ENCODE data around the gene KLK1. TPM values are rescaled to one million over a fixed set of nuclear protein-coding genes. Genes with fewer than 3 reads are reported as not detected.
"Not testable (repeated sequence)": the region's sequence is repeated elsewhere in the genome, so short reads cannot be mapped to it uniquely, and the experiment has no call there.

Gene KLK1
- total RNA-seq, 1 experiment from 2014 or later, result not detected

DNA sequence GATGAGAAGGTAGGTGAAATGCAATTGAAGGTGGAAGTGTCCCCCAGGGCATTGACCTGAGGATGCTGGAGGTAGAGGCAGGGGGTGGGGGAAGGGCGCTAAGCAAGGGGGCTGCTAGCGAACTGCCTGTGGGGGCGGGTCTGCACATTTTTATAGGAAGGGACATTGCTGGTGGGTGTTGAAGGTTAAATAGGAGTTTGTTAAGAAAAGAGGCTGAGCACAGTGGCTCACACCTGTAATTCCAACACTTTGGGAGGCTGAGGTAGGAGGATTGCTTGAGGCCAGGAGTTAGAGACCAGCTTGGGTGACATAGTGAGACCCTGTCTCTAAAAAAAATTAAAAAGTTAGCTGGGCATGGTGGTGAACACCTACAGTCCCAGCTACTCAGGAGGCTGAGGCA, 38.9 kb downstream of the KLK1 start:
- Histone ChIP-seq H2AFZ (no peak overlapping the region), H3K9me2 (ENCODE audit: insufficient read depth) (no peaks in the 10 kb centered on the region), H3K79me2 (ENCODE audit: low read depth) (no peaks in the 10 kb centered on the region), H3K27ac (no peak overlapping the region), H3K36me3 (ENCODE audit: low read depth) (no peaks in the 10 kb centered on the region), H3K4me2 (no peak overlapping the region), H3K4me1 (replicated peaks; ENCODE audit: insufficient read depth) (no peaks in the 10 kb centered on the region), H3K9me3 (ENCODE audit: insufficient read depth, low read depth) (no peaks in the 10 kb centered on the region), H3K4me3 (no peak overlapping the region), H3K27me3 (ENCODE audit: insufficient read depth, low read depth) (peaks cover 43% of the 10 kb centered on the region), H4K20me1 (ENCODE audit: insufficient read depth) (no peaks in the 10 kb centered on the region; the same call in 1 of the 2 replicates), H3F3A (ENCODE audit: insufficient read depth, low read depth) (no peaks in the 10 kb centered on the region; the same call in 1 of the 2 replicates)
- ChIA-PET CTCF (no interaction called here), POLR2A (ENCODE audit: unreplicated experiment) (no interaction called here)
- TF ChIP-seq CTCF (conservative IDR thresholded peaks at IDR 0.05), result no peak
- TF ChIP-seq EZH2 (IDR thresholded peaks at IDR 0.05; ENCODE audit: low read depth), result no peak
- no peak for DNase-seq
- intact Hi-C loops (cut with micrococcal nuclease; ENCODE audit: unreplicated experiment), result loop anchor here (5.0 kb wide), 2 partner anchors 247 to 313 kb away; no protein-coding TSS in a partner anchor
- no TSS peak for BruUV-seq (replicated peaks)

GRCh38 chr19:50783848-50784152, 39.8 kb downstream of the KLK1 start:
- H3K79me2 ChIP-seq (ENCODE audit: low read depth); H3K4me3 ChIP-seq; H4K20me1 ChIP-seq (ENCODE audit: insufficient read depth); BruUV-seq (replicated peaks); H3K9me3 ChIP-seq (ENCODE audit: insufficient read depth, low read depth); H3K4me2 ChIP-seq; H3K4me1 ChIP-seq (replicated peaks; ENCODE audit: insufficient read depth); DNase-seq; POLR2A ChIA-PET (ENCODE audit: unreplicated experiment); H3K9me2 ChIP-seq (ENCODE audit: insufficient read depth); H3K36me3 ChIP-seq (ENCODE audit: low read depth); H2AFZ ChIP-seq; H3F3A ChIP-seq (ENCODE audit: insufficient read depth, low read depth); H3K27ac ChIP-seq: not testable (repeated sequence)
- H3K27me3 ChIP-seq (ENCODE audit: insufficient read depth, low read depth), result peaks cover 52% of the 10 kb centered on the region
- CTCF ChIA-PET, result interaction anchor here (0.5 to 0.7 kb wide), 3 partner anchors 149 to 323 kb away, joined by 3 to 21 read pairs (median 18); no protein-coding TSS in a partner anchor
- intact Hi-C loops (cut with micrococcal nuclease; ENCODE audit: unreplicated experiment), result loop anchor here (1.0 to 5.0 kb wide), 5 partner anchors 78 to 427 kb away; no protein-coding TSS in a partner anchor
- peak; percentile 33; the same call in 1 of the 2 replicates for TF ChIP-seq CTCF (conservative IDR thresholded peaks at IDR 0.05)

DNA sequence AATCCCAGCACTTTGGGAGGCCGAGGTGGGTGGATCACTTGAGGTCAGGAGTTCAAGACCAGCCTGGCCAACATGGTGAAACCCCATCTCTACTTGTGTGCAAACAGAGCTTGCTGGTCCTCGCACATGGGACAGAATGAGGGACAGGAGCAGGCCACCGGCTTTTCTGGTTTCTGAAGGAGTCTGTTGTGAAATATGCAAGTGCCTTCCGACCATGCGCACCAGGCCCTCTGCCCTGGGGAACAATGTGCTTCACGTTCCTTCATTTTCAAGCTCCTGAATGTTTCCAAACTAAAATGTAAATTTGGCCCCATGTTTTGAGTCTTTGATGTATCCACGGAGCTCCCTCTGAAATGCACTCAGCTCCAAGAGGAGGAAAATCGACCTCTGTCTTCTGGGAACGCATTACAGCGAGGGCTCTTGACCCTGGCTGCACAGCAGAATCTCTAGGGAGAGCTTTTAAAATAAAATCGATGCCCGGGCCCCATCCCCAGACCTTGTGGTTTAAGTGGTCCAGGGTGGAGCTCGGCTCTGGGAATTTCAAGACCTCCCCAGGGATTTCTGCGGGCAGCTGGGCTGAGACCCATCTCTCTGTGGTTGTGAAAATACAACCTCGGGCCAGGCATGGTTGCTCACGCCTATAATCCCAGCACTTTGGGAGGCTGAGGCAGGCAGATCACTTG, 42.7 kb downstream of the KLK1 start:
- Histone ChIP-seq H3K9me3 (ENCODE audit: insufficient read depth, low read depth) (no peaks in the 10 kb centered on the region), H3K4me3 (no peak overlapping the region), H3K36me3 (ENCODE audit: low read depth) (no peaks in the 10 kb centered on the region), H3K4me1 (replicated peaks; ENCODE audit: insufficient read depth) (no peaks in the 10 kb centered on the region), H3K4me2 (no peak overlapping the region), H3K9me2 (ENCODE audit: insufficient read depth) (no peaks in the 10 kb centered on the region), H4K20me1 (ENCODE audit: insufficient read depth) (no peaks in the 10 kb centered on the region), H3K27me3 (ENCODE audit: insufficient read depth, low read depth) (peaks cover 70% of the 10 kb centered on the region), H3K79me2 (ENCODE audit: low read depth) (no peaks in the 10 kb centered on the region), H2AFZ (no peak overlapping the region), H3F3A (ENCODE audit: insufficient read depth, low read depth) (no peaks in the 10 kb centered on the region; the same call in 1 of the 2 replicates), H3K27ac (no peak overlapping the region)
- TF ChIP-seq CTCF (conservative IDR thresholded peaks at IDR 0.05) (no peak), EZH2 (IDR thresholded peaks at IDR 0.05; ENCODE audit: low read depth) (no peak)
- intact Hi-C loops (cut with micrococcal nuclease; ENCODE audit: unreplicated experiment), result loop anchor here (5.0 kb wide), 2 partner anchors 244 to 316 kb away; no protein-coding TSS in a partner anchor
- ChIA-PET CTCF (interaction anchor here (0.7 to 1.6 kb wide), 3 partner anchors 19 to 243 kb away, joined by 3 to 6 read pairs (median 3); no protein-coding TSS in a partner anchor), POLR2A (ENCODE audit: unreplicated experiment) (interaction anchor here (0.6 kb wide), 1 partner anchor 270 kb away, joined by 4 read pairs; the partner anchor contains the start of gene JOSD2)
- no peak for DNase-seq
- no TSS peak for BruUV-seq (replicated peaks)
